Upper lobe of left lung (tissue), 4 donors: ENCODE results near the gene SLC44A5.

Experiments
- CTCF ChIP-seq, 6 experiments: fragments of 450-650 bp in 4 of 6; fragments of 200-600 bp in 2 of 6; sonication (generic) in 2 of 6; IDR thresholded peaks; one replicate each; pipeline ENCODE4 v1.5.1; 2016 to 2019; ENCODE audit warnings: antibody characterized with exemption in 6 of 6
- EP300 ChIP-seq, 4 donors: sonication (generic); formaldehyde crosslinking; IDR thresholded peaks; one replicate each; pipeline ENCODE4 v1.5.1; 2017; ENCODE audit warnings: antibody characterized with exemption in 4 of 4, control low read depth in 2 of 4
- POLR2A ChIP-seq, 4 donors: fragments of 450-650 bp; IDR thresholded peaks; one replicate each; pipeline ENCODE4 v1.5.1; 2016 to 2017; ENCODE audit warnings: antibody characterized with exemption in 4 of 4, mild to moderate bottlenecking in 2 of 4
- POLR2AphosphoS5 ChIP-seq, 2 donors: sonication (generic); formaldehyde crosslinking; IDR thresholded peaks; one replicate each; pipeline ENCODE4 v1.5.1; 2017; ENCODE audit warnings: antibody characterized with exemption in 2 of 2

GRCh38 chr1:75625795-75626194, 14.9 kb upstream of the SLC44A5 start:
- TF ChIP-seq POLR2A (IDR thresholded peaks at IDR 0.05) (no peak), CTCF (IDR thresholded peaks at IDR 0.05) (no peak), POLR2AphosphoS5 (IDR thresholded peaks at IDR 0.05) (no peak), EP300 (IDR thresholded peaks at IDR 0.05) (no peak)
